Stimulated activated CD4-positive, alpha-beta T cell treated with anti-CD3 and anti-CD28 coated beads, Interleukin-12 subunit alpha, Interleukin-12 subunit beta, amount 100 ng/mL, for 48 hours (primary cell): ENCODE data around the gene PER2.
"Not testable (repeated sequence)": the region's sequence is repeated elsewhere in the genome, so short reads cannot be mapped to it uniquely, and the experiment has no call there.

Source experiments
- DNase-seq, 3 donors: peaks; one replicate each; pipeline ENCODE4 v3.0.0-alpha.2; 2020; ENCODE audit warnings: low read depth in 2 of 3, low spot score in 1 of 3

The PER2 gene, protein sequence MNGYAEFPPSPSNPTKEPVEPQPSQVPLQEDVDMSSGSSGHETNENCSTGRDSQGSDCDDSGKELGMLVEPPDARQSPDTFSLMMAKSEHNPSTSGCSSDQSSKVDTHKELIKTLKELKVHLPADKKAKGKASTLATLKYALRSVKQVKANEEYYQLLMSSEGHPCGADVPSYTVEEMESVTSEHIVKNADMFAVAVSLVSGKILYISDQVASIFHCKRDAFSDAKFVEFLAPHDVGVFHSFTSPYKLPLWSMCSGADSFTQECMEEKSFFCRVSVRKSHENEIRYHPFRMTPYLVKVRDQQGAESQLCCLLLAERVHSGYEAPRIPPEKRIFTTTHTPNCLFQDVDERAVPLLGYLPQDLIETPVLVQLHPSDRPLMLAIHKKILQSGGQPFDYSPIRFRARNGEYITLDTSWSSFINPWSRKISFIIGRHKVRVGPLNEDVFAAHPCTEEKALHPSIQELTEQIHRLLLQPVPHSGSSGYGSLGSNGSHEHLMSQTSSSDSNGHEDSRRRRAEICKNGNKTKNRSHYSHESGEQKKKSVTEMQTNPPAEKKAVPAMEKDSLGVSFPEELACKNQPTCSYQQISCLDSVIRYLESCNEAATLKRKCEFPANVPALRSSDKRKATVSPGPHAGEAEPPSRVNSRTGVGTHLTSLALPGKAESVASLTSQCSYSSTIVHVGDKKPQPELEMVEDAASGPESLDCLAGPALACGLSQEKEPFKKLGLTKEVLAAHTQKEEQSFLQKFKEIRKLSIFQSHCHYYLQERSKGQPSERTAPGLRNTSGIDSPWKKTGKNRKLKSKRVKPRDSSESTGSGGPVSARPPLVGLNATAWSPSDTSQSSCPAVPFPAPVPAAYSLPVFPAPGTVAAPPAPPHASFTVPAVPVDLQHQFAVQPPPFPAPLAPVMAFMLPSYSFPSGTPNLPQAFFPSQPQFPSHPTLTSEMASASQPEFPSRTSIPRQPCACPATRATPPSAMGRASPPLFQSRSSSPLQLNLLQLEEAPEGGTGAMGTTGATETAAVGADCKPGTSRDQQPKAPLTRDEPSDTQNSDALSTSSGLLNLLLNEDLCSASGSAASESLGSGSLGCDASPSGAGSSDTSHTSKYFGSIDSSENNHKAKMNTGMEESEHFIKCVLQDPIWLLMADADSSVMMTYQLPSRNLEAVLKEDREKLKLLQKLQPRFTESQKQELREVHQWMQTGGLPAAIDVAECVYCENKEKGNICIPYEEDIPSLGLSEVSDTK (N-terminal part only)

DNA sequence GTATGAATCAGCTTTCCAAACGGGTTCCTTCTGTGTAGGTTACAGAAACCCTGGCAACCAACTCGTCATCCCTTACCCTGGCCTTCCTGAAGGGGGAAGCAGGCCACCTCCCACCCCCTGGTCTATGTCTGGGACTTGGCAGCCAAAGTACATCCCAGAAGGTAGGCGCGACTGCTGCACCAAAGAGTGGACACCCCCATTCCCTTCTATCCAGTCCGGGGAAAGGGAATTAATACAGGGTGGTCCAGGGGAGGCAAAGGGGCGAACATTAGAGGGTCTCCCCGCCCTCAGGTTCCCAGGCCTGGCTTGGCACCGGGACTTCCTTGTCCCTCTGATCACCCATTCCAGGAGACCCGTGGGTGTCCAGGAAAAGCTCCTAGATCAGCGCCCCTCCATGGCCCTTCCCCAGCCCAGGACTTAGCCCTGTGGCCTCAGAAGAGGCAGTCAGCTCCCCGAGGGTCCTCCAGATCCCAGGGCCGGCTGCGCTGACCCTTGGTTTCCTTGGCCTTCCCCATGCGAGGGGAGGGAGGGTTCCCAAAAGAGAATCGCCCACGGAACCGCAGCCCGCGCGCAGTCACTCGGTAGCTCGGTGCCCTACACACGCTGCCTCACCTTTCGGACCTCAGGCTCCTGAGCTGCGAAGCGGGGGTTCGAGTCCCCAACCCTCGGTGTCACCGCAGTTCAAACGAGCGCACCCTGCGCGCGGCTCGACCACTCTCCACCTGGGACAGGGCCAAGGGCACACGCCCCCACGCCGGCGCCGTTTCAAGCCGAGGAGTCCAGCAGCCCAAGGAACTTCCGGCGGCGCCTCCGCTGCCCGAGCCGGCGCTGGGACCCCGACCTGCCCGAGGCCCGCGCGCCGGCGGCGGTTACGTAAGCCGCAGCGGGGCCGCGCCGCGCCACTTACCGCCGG, at the start of gene PER2:
Gene PER2, minus strand, starts transcription at position 874 of the 913 bp plus-strand sequence. CDS start 10,674 bp downstream, outside the sequence.
- peak; percentile 18 to 40 (median 25) for DNase-seq

DNA sequence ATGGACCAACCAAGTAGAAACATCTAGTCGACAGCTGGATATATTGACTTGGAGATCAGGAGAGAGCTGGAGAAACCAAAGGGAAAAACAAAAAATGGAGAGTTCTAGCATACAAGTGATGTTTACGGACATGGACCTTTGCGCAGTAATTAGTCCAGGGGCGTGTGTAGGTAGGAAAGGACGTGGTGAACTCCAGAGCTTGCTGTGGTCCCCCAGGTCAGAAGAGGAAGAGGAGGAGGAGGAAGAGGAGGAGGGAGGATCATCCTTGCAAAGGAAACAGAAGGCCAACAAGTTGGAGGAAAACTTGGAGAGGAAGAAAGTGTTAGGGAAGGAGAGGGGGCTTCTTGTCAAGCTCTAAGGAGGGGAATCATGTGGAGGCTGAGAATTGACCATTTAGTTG, 49.4 kb upstream of the PER2 start:
- DNase-seq: no peak

DNA sequence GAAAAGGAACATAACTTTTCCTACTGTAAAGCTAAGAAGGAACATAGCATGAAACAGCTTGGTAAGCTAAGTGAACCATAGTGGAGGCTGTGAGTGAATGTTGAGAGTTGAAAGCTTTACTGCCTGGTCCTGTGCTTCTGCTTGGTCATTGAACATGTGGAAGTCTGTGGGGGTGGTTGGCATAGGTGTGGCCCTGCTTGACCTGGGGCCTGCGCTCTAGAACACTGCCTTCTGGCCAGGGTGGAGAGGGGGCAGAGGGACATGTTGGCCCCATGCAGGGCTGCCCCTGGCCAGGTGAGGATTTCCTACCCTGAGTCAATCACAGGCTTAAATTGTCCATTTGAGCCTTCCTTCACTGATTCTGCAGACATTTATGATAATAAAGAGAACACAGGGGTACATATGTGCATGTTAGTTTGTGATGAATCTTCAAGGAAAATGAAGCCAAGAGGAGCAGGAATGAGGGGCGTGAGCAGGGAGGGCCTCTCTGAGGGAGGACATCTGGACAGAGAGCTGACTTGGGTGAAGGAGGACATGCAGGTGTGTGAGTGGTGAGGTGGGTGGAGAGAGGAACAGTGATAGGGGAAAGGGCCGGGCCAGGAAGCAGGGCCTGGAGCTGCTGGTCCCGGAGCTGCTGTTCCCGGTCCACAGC, 48.5 kb upstream of the PER2 start:
- no peak for DNase-seq

DNA sequence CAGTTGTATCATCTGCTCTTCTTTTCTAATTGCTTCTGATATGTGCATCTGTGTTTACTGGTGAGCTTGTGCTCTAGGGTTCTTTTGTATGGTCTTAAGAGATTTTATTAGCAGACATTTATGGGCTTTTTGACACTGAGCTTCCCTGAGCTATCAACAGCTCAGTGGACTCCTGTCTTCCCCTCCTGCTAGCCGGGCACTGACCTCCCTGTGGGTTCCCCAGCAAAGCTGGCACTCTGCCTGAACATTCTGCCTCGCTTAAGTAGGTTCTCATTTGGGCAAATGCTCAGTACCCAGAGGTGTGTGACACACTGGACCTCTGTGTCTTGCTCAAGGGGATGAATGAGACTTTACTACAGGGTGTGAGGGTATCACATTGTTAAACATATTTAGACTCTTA, 47.7 kb upstream of the PER2 start:
- DNase-seq: no peak

DNA sequence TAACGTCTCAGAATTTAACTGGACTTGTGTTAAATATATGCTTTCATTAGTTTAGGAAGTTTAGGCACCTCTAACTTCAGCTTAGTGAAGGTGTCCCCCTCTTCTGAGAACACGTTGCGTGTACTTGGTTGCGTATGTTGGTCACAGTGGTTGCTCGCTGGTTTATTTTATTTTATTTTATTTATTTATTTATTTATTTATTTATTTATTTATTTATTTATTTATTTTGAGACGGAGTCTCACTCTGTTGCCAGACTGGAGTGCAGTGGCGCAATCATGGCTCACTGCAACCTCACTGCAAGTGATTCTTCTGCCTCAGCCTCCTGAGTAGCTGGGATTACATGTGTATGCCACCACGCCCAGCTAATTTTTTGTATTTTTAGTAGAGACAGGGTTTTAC, 47.2 kb upstream of the PER2 start:
- DNase-seq: not testable (repeated sequence)

DNA sequence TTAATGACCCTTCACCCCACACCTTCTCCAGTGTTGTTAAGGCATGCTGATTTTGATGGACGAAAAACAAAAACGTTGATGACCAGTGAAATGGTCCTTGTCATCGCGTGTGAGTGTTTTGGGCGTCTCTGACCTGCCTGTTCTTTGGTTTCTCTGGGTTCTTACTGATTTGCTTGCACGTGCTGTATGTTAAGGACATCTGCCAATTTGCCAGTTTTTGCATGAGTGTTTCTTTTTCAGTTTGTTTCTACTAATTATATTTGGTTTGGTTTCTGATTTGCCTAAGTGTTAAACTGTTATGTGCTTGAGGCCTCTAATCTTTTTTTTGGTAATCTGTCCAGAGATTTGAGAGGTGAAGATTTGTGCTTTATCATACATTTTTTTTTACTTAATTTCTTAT, 46.5 kb upstream of the PER2 start:
- no peak for DNase-seq

DNA sequence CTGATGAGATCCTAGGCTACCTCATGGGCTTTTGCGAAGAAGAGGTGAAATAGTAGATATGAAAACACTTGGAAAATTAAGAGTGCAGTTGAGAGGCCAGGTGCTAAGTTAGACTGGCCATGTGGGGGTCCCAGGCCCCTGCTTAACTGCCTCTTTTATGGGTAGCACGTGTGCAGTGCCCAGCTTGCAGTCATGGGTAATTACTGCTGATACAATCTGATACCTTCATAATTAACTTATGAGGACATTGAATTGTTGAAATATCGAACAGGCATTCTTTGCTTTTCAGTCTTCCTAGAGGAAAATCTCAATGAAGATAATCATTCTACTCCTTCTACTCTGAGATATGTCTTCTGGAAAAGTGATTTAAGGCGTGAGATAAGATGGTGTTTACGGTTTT, 43.5 kb upstream of the PER2 start:
- DNase-seq: no peak

DNA sequence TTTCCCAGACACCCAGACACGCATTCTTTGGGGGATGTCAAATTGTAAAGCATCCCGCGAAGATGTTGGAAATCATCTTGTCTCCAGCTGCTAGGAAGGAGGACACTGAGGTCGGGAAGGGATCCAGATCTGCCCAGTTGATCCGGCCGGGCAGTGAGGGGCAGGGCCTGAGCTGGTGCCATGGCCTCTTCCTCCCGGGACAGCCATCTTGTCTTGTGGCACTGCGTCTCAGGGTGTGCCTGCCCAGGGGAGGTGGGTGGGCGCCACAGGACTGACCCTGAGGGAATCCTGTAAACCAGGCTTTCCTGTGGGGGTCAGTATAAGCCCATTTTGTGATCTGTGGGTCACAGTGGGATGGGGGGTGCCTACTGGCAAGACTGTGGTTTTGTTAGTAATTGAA, 42.0 kb upstream of the PER2 start:
- DNase-seq: no peak

DNA sequence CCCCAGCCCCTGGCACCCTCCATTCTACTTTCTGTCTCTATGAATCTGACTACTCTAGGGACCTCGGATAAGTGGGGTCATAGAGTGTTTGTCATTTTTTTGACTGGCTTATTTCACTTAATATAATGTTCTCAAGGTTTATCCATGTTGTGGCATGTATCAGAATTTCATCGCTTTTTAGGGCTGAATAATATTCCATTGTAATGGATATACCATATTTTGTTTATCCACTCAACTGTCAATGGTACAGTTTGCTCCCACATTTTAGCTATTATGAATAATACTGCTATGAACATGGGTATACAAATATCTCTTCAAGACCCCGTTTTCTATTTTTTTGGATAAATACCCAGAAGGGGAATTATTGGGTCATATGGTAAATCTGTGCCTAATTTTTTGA, 39.3 kb upstream of the PER2 start:
- DNase-seq: no peak

DNA sequence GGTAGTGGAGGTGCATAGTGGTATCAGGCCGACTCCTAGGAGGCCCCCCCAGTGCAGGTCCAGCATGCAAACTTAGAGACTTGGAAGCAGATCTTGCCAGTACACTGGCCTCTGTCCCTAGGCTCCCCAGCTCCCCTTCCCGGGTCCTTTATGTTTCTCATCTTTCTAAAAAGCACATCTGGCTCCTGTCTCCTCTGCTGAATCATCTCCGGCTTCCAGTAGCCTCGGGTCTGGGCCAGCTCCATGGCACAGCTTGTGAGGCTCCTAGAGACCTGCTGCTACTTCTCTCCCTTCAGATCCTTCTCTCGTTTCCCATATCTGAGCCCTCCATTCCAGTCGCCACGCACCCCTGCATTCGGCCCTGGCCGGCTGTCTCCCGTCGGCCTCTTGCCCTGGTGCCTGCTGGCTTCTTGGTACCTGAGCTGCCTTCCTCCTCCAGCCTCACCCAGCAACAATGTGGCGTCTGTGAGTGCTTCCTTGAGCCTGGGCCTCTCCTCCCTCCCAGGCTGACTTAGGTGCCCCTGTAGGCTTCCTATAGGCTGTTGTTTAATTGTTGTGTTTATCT, 38.5 kb upstream of the PER2 start:
- no peak for DNase-seq

DNA sequence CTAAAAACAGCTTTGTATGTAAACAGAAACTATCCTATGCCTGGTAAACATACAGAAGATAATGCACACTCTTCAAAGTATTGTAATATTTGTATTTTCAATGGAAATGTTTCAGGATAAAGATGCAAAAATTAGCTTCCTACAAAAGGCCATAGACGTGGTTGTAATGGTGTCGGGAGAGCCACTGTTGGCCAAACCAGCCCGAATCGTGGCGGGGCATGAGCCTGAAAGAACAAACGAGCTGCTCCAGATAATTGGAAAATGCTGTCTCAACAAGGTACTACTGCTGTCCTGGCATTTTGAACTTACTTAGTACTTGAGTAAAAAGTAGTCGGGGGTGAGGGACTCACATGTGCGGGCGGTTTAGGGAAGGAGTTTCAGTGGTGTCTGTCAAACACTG, 37.3 kb upstream of the PER2 start:
- DNase-seq: no peak

DNA sequence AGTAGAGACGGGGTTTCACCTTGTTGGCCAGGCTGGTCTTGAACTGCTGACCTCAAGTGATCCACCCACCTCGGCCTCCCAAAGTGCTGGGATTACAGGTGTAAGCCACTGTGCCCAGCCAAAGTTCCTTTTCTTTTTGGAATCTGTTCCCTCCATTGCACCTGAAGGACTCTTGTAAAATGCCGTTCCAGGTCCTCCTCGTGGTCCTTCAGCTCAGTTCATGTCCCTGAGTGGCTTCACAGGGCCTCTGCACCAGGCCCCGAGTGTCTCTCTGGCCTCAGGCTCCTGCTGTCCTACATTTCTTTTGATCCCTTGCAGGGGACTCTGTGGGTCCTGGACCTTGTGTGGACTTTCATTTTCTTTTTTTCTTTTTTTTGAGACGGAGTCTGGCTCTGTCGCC, 35.8 kb upstream of the PER2 start:
- not testable (repeated sequence) for DNase-seq

DNA sequence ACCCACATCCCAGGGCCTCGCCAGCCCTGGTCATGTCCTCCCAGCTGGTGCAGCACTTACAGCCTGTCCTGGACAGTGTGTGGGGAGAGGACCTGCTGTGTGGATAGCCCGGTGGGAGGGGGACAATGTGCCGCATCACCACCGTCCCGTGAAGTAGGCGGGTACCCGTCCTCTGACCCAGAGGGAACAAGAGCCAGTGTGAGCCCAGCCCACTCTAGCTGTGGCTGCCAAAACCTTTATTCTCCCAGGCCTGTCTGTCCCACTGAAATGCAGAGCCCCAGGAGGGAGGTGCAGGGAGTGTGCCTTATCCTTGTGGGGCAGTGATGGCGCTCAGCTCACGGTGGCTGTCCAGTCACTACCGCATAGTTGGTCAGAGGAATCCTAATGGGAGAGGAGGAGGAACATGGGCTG, 33.6 kb upstream of the PER2 start:
- DNase-seq: no peak

DNA sequence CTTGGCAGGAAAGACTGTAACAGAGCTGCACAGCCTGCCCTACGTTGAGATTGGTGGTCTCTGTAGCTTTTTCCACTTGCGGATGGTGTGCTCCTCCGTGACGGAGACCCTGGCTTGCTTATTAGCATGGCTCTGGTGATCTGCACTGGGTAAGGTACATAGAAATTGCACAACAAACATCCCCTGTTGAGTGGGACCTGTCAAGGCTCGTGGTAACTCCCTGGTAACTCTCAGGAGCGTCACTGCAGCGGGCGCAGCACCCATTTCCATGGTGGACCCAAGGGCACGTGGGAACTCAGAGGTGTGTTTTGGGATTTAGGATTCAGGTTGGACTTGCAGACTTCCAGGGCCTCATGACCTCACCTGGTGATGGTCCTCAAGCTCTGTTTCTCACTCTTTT, 33.1 kb upstream of the PER2 start:
- DNase-seq: no peak

DNA sequence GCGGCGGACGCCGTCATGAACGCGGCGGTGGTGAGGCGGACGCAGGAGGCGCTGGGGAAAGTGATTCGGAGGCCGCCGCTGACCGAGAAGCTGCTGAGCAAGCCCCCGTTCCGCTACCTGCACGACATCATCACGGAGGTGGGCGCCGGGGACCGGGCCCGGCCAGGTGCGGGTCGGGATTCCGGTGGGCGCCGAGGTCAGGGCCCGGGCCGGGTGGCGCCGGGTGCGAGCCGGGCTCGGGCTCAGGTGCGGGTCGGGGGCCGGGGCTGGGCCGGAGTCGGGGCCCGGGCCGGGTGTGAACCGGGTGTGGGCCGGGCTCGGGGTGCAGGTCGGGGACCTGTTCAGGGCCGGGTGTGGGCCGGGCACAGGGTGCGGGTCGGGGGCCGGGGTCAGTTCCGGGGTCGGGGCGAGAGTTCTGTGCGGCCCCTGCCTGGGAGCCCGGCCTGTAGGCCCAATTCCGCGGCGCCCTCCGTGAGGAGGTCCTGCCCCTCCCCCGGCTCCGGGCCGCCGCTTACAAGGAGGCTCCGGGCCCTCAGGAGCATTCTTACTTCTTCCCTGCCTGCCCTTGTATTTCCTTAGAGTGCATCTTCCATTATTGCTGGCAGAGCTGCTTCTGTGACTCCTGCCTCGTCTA, 32.4 kb upstream of the PER2 start:
- no peak for DNase-seq

DNA sequence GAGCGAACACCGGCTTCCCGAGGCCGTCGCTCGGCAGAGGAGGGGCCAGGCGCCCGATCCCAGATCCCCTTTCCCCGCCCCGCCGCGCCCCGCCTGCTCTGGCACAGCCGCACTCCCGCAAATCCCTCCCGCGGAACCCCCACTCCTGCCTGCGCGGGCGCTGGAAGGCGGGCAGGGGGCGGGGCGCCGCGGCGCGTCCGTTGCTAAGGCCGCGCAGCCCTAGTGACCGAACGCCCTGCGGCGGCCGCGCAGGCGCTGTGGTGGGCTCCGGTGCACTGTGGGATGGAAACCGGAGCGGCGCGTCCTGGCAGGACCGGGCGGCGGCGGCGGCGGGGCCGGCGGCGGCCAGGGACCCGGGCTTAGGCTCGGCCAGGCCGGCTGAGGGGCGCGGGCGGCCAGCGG, 31.8 kb upstream of the PER2 start, which contains the start of gene TRAF3IP1:
Gene TRAF3IP1, plus strand, starts transcription at position 273 of the 402 bp plus-strand sequence. CDS start 145 bp downstream, outside the sequence.
- peak; percentile 64 to 85 (median 65) for DNase-seq

DNA sequence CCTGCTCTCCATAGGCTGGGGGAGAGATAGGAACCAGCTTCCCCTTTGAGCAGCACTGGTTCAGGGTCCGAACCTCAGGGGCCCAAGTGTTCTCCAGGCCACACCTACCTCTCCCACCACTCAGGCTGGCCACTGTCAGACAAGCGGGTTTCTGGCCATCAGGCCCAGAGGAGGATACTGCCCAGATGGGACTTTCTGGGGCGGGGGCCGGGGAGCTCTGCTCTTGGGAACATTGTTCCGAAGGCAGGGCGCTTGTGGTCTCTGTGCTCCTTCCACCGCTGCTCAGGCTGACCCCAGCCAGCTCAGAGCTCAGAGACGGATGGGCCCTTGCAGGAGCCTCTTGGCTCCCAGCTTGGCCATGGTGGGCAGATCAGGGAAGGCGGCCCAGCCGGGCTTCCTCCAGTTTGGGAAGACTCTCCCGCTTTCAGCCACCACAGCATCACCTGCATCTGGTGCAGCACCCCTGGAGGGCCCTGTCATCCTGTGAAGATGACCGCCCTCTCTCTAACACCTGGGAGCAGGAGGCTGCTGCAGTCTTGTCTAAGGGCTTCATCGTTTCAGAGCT, 26.7 kb upstream of the PER2 start:
- DNase-seq: no peak

DNA sequence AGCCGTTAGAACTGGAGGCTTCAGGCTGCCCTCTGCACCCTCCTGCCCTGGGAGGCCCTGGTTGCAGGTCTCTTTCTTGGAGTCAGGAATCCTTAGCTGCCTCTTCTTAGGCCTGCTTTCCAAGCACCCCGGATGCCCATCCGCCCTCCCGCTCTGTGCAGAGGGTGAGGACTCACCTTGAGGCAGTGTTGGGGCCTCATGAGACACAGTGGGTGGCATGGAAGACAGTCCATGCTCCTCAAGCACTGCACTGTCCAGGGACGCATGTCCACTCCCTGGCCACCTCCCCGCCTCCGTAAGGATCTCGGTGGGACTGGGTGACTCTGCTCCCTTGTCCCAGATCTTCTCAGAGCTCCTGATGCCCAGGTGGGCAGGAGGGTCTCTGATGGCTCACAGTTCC, 26.2 kb upstream of the PER2 start:
- DNase-seq: no peak

DNA sequence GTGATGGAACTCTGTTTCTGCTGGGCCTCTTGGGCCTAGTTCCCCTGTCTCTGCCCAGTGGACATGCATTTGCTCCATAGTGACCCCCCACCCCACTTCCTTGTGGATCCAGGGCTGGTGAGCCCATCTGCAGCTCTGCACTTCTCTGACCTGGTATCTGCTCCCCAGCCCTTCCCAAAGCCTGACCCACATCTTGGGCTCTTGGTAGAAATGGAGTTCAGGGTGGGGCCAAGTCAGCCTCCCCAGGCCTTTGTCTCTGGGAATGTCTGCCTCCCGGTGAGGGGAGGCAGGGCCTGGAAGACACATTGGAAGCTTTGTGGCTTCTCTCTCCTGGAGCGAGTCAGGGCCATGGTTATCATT, 25.6 kb upstream of the PER2 start:
- DNase-seq: no peak
